ENCODE measurements around the gene RHOT1. TPM values are rescaled to one million over a fixed set of nuclear protein-coding genes. Genes with fewer than 3 reads are reported as not detected.

Gene RHOT1
- total and polyA plus RNA-seq, 7 donors = 22.9 to 41.0 (median 32.0) TPM

DNA sequence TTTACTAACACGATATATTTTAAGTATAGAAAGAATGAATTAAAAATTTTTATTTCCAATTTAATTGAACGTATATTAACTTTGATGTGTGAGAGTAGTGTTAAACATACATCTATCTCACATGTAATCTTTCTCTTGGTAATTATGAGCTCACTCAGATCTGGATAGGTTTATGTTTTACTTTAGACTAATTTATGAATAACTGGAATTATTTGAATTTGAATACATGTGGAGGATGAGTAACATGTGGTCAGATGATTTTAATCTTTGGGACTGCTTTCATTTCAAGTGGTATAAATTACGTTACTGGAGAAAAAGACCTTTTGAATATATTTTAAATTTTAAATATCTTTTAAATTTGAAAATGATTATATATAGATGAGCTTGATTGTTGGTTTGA, 73.4 kb downstream of the RHOT1 start:
- peaks cover 0 to 67% of the 10 kb centered on the region in 2 donors for H3K36me3 ChIP-seq (ENCODE audit: insufficient read depth in 1 of 2, low read depth in 1 of 2)

DNA sequence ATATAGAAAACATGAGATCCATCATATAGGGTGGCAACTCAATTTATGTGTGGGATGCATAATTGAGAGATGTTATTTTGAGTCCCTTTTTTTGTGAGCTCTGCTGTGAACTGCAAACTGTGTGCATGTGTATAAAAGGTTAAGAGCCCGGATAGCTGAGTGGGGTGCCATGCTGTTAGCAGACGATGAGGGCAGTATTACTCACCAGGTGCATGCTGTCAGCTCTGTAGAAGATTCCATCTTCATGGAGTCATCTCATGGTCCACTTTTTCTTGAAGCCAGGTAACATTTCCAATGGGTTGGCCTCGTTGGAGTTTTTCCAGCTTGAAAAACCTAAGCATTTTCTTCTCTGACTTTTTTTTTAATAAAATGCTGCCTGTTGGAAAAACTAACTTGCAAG, 80.3 kb downstream of the RHOT1 start:
- H3K27ac ChIP-seq = no peak overlapping the region
- ATAC-seq (no peak), DNase-seq (no peak)
- TF ChIP-seq, protein P1, sequence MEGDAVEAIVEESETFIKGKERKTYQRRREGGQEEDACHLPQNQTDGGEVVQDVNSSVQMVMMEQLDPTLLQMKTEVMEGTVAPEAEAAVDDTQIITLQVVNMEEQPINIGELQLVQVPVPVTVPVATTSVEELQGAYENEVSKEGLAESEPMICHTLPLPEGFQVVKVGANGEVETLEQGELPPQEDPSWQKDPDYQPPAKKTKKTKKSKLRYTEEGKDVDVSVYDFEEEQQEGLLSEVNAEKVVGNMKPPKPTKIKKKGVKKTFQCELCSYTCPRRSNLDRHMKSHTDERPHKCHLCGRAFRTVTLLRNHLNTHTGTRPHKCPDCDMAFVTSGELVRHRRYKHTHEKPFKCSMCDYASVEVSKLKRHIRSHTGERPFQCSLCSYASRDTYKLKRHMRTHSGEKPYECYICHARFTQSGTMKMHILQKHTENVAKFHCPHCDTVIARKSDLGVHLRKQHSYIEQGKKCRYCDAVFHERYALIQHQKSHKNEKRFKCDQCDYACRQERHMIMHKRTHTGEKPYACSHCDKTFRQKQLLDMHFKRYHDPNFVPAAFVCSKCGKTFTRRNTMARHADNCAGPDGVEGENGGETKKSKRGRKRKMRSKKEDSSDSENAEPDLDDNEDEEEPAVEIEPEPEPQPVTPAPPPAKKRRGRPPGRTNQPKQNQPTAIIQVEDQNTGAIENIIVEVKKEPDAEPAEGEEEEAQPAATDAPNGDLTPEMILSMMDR (IDR thresholded peaks at IDR 0.05) = no peak
- H3K36me3 ChIP-seq (ENCODE audit: insufficient read depth in 1 of 2, low read depth in 1 of 2) = peaks cover 0 to 78% of the 10 kb centered on the region in 2 donors
- H3K4me3 ChIP-seq = no peak overlapping the region
- 62 to 72% (median 64%) methylated on average over 3 of the region's 3 CpGs for WGBS, 3 donors
- no peaks in the 10 kb centered on the region for H3K27me3 ChIP-seq (ENCODE audit: insufficient read depth in 3 of 3, low read length in 2 of 3)
- intact Hi-C loops (cut with DNase I) = no loop called here
- H3K4me1 ChIP-seq = no peaks in the 10 kb centered on the region
- no peaks in the 10 kb centered on the region for H3K9me3 ChIP-seq

More for the DNA sequence above, 73.4 kb downstream of the RHOT1 start:
- WGBS, 3 donors = 94 to 95% (median 94%) methylated on average over 3 of the region's 3 CpGs
- H3K4me3 ChIP-seq = no peak overlapping the region
- DNase-seq (no peak), ATAC-seq (no peak)
- intact Hi-C loops (cut with DNase I) = no loop called here
- H3K27me3 ChIP-seq (ENCODE audit: insufficient read depth in 3 of 3, low read length in 2 of 3) = no peaks in the 10 kb centered on the region
- no peaks in the 10 kb centered on the region for H3K9me3 ChIP-seq
- H3K4me1 ChIP-seq = no peaks in the 10 kb centered on the region
- no peak overlapping the region for H3K27ac ChIP-seq
- TF ChIP-seq, protein P1 (IDR thresholded peaks at IDR 0.05) = no peak

DNA sequence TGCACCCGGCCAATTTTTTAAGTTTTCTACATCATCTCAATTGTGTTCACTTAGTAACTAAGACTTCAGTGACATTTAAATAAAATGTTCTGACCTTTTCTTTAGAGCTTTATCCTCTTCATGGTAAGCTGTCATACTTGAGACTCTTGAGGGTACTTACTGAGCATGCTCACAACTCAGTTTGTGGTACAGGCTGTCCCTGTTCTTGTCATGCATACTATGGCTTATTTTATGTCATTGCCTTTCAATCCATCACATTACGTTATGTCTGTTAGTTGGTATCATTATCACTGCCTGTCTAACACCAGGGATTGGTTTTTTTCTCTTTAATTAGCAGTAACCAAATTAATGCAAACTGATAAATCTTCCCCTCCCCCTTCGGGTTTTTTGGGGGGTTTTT, 81.4 kb downstream of the RHOT1 start:
- H3K27me3 ChIP-seq (ENCODE audit: insufficient read depth in 3 of 3, low read length in 2 of 3) = no peaks in the 10 kb centered on the region
- ATAC-seq = no peak
- intact Hi-C loops (cut with DNase I) = no loop called here
- H3K27ac ChIP-seq = no peak overlapping the region
- no peaks in the 10 kb centered on the region for H3K9me3 ChIP-seq
- TF ChIP-seq, protein P1 (IDR thresholded peaks at IDR 0.05) = no peak
- no peak overlapping the region for H3K4me3 ChIP-seq
- DNase-seq = no peak
- H3K4me1 ChIP-seq = no peaks in the 10 kb centered on the region
- H3K36me3 ChIP-seq (ENCODE audit: insufficient read depth in 1 of 2, low read depth in 1 of 2) = peaks cover 0 to 80% of the 10 kb centered on the region in 2 donors
- WGBS, 3 donors = 87 to 93% (median 93%) methylated on average over 3 of the region's 3 CpGs

DNA sequence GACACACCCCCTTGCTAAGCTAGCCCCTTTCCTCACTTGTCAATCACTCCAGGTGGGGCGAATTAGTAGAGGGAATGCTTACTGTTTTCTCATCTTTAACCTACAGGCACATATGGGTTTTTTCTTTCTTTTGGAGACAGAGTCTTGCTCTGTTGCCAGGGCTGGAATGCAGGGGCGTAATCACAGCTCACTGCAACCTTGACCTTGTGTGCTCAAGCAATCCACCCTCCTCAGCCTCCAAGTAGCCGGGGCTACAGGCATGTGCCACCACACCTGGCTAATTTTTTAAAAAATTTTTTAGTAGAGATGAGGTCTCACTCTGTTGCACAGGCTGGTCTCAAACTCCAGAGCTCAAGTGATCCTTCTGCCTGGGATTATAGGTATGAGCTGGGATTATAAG, 84.6 kb downstream of the RHOT1 start:
- whole genome bisulfite sequencing, 3 donors = 81 to 90% (median 90%) methylated on average over 3 of the region's 3 CpGs
- Histone ChIP-seq H3K4me1 (no peaks in the 10 kb centered on the region), H3K9me3 (no peaks in the 10 kb centered on the region), H3K27ac (no peak overlapping the region), H3K27me3 (ENCODE audit: insufficient read depth in 3 of 3, low read length in 2 of 3) (no peaks in the 10 kb centered on the region), H3K4me3 (no peak overlapping the region), H3K36me3 (ENCODE audit: insufficient read depth in 1 of 2, low read depth in 1 of 2) (peaks cover 0 to 58% of the 10 kb centered on the region in 2 donors)
- ATAC-seq = no peak
- DNase-seq = no peak
- TF ChIP-seq, protein P1 (IDR thresholded peaks at IDR 0.05) = no peak
- intact Hi-C loops (cut with DNase I) = no loop called here

DNA sequence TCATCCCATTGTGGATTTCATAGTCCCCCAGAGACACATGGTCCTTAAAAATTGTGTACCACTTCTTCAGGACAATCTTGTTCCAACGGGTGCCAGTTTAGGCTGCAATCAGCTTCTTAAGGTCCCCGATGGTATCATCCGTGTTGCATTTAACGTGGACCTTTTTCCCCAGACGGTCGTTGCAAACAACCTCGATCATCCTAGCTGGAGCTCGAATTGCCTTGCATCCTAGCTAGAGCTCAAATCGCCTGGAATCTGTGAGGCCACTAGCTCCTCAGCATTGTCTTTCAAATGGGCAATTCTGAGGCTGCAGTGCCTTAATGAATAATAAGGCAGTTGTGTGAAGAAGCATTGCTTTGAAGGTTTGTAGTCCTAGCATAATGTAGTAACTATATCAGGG, 85.6 kb downstream of the RHOT1 start:
- Histone ChIP-seq H3K4me1 (no peaks in the 10 kb centered on the region), H3K4me3 (no peak overlapping the region), H3K36me3 (ENCODE audit: insufficient read depth in 1 of 2, low read depth in 1 of 2) (peaks cover 0 to 48% of the 10 kb centered on the region in 2 donors), H3K9me3 (no peaks in the 10 kb centered on the region), H3K27me3 (ENCODE audit: insufficient read depth in 3 of 3, low read length in 2 of 3) (no peaks in the 10 kb centered on the region), H3K27ac (no peak overlapping the region)
- 63 to 70% (median 69%) methylated on average over 9 of the region's 9 CpGs for WGBS, 3 donors
- DNase-seq (no peak), ATAC-seq (no peak)
- TF ChIP-seq, protein P1 (IDR thresholded peaks at IDR 0.05) = no peak
- intact Hi-C loops (cut with DNase I) = no loop called here

Data from psoas muscle (tissue), 8 donors.